Esophagus squamous epithelium (tissue), 5 donors: ENCODE measurements around the gene DEPDC5. TPM values are rescaled to one million over a fixed set of nuclear protein-coding genes. Genes with fewer than 3 reads are reported as not detected.

Experiments used
- DNase-seq: peaks from one replicate; lab custom pipeline; 2025; lab: John Stamatoyannopoulos, UW
- H3K27ac ChIP-seq, 4 donors: fragments of 200-600 bp; sonication (generic); one replicate each; pipeline ENCODE4 v1.5.1; 2016 to 2019; ENCODE audit warnings: mild to moderate bottlenecking in 1 of 4
- H3K27me3 ChIP-seq, 4 donors: fragments of 200-600 bp; sonication (generic); 1 replicate in 3 of 4; 2 replicates in 1 of 4; pipeline versions ENCODE4 v1.5.1 to v1.6.0; 2017 to 2021; ENCODE audit warnings: antibody characterized with exemption in 1 of 4
- H3K36me3 ChIP-seq, 3 donors: fragments of 200-600 bp; sonication (generic); one replicate each; pipeline ENCODE4 v1.5.1; 2016 to 2019
- H3K4me1 ChIP-seq, 3 donors: fragments of 200-600 bp; sonication (generic); one replicate each; pipeline ENCODE4 v1.5.1; 2017 to 2019
- H3K4me3 ChIP-seq, 4 donors: fragments of 200-600 bp; sonication (generic); 1 replicate in 3 of 4; 2 replicates in 1 of 4; pipeline ENCODE4 v1.5.1; 2016 to 2019; ENCODE audit warnings: mild to moderate bottlenecking in 2 of 4, moderate library complexity in 1 of 4
- H3K9me3 ChIP-seq, 3 donors: fragments of 200-600 bp; sonication (generic); one replicate each; pipeline ENCODE4 v1.5.1; 2016 to 2019
- CTCF ChIP-seq, 6 experiments: fragments of 450-650 bp in 4 of 6; fragments of 200-600 bp in 2 of 6; sonication (generic) in 2 of 6; IDR thresholded peaks; one replicate each; pipeline ENCODE4 v1.5.1; 2016 to 2019; ENCODE audit warnings: antibody characterized with exemption in 6 of 6, mild to moderate bottlenecking in 4 of 6, moderate library complexity in 4 of 6
- POLR2A ChIP-seq, 4 donors: fragments of 450-650 bp; IDR thresholded peaks; one replicate each; pipeline ENCODE4 v1.6.1; 2017; ENCODE audit warnings: antibody characterized with exemption in 4 of 4, mild to moderate bottlenecking in 4 of 4, moderate library complexity in 3 of 4
- WGBS, 2 donors: methylation state at CpG; one replicate each; pipeline ENCODE4 v1.1.5; 2018; 5-methylcytosine and 5-hydroxymethylcytosine counted together
- intact Hi-C: fragments of 100-400 bp; cut with DNase I; formaldehyde crosslinking; loops from one replicate; pipeline ENCODE4 v1.15.0; 2022
- total RNA-seq, 4 donors: library from RNA; depleted of rRNA; stranded (reverse); fragments of >200 nt; gene quantifications; one replicate each; pipeline ENCODE4 v1.1.0, GENCODE V29; 2016
- donor health status: DM: yes; HTN: yes; CAD: no.

DEPDC5 gene
- total RNA-seq, 4 donors from 2014 or later: 9.0 to 22.5 (median 15.0) TPM

GRCh38 chr22:31893460-31893859, 139.6 kb downstream of the DEPDC5 start:
- Histone ChIP-seq H3K4me1 (no peaks in the 10 kb centered on the region), H3K9me3 (no peaks in the 10 kb centered on the region), H3K27ac (no peak overlapping the region), H3K4me3 (no peak overlapping the region), H3K36me3 (peaks cover 0 to 87% (median 9%) of the 10 kb centered on the region in 3 donors), H3K27me3 (no peaks in the 10 kb centered on the region)
- WGBS, 2 donors: 85 to 89% methylated on average over 6 of the region's 6 CpGs
- intact Hi-C loops: no loop called here
- DNase-seq: no peak
- no peak for TF ChIP-seq CTCF (IDR thresholded peaks at IDR 0.05)
- no peak for TF ChIP-seq POLR2A (IDR thresholded peaks at IDR 0.05)

- WGBS, 2 donors: 97 to 100% methylated on average over 2 of the region's 2 CpGs
- Histone ChIP-seq H3K36me3 (peaks cover 0 to 87% (median 13%) of the 10 kb centered on the region in 3 donors), H3K4me3 (no peak overlapping the region), H3K27me3 (no peaks in the 10 kb centered on the region), H3K4me1 (no peaks in the 10 kb centered on the region), H3K27ac (no peak overlapping the region), H3K9me3 (no peaks in the 10 kb centered on the region)
- DNase-seq: no peak
- intact Hi-C loops: no loop called here
- TF ChIP-seq CTCF (IDR thresholded peaks at IDR 0.05): no peak
- no peak for TF ChIP-seq POLR2A (IDR thresholded peaks at IDR 0.05)
These were observed 141.7 kb downstream of the DEPDC5 start for GRCh38 chr22:31895411-31896123.

GRCh38 chr22:31896472-31896871, 142.7 kb downstream of the DEPDC5 start:
- 95% methylated on average over 1 of the region's 1 CpG for WGBS, 2 donors
- H3K27me3 ChIP-seq: no peaks in the 10 kb centered on the region
- no peaks in the 10 kb centered on the region for H3K4me1 ChIP-seq
- DNase-seq: no peak
- no peak overlapping the region for H3K4me3 ChIP-seq
- no peak for TF ChIP-seq POLR2A (IDR thresholded peaks at IDR 0.05)
- no peaks in the 10 kb centered on the region for H3K9me3 ChIP-seq
- peaks cover 0 to 87% (median 13%) of the 10 kb centered on the region in 3 donors for H3K36me3 ChIP-seq
- no peak overlapping the region for H3K27ac ChIP-seq
- intact Hi-C loops: no loop called here

- H3K4me1 ChIP-seq: no peaks in the 10 kb centered on the region
- 76 to 78% methylated on average over 16 of the region's 16 CpGs for WGBS, 2 donors
- no peak overlapping the region for H3K27ac ChIP-seq
- peaks cover 8 to 99% (median 13%) of the 10 kb centered on the region in 3 donors for H3K36me3 ChIP-seq
- H3K9me3 ChIP-seq: no peaks in the 10 kb centered on the region
- H3K27me3 ChIP-seq: no peaks in the 10 kb centered on the region
- intact Hi-C loops: no loop called here
- TF ChIP-seq POLR2A (IDR thresholded peaks at IDR 0.05): no peak
- no peak for DNase-seq
- H3K4me3 ChIP-seq: no peak overlapping the region
These were observed 144.3 kb downstream of the DEPDC5 start for GRCh38 chr22:31897842-31898805.

- Histone ChIP-seq H3K4me3 (no peak overlapping the region), H3K9me3 (no peaks in the 10 kb centered on the region), H3K27me3 (no peaks in the 10 kb centered on the region), H3K36me3 (peaks cover 8 to 96% (median 13%) of the 10 kb centered on the region in 3 donors), H3K27ac (no peak overlapping the region), H3K4me1 (no peaks in the 10 kb centered on the region)
- no peak for DNase-seq
- no peak for TF ChIP-seq POLR2A (IDR thresholded peaks at IDR 0.05)
- no peak for TF ChIP-seq CTCF (IDR thresholded peaks at IDR 0.05)
- 85 to 93% methylated on average over 2 of the region's 2 CpGs for WGBS, 2 donors
- intact Hi-C loops: no loop called here
These were observed 145.1 kb downstream of the DEPDC5 start for GRCh38 chr22:31898926-31899325.

GRCh38 chr22:31899669-31900068, 145.8 kb downstream of the DEPDC5 start:
- DNase-seq: no peak
- WGBS, 2 donors: 91 to 93% methylated on average over 4 of the region's 4 CpGs
- no peaks in the 10 kb centered on the region for H3K9me3 ChIP-seq
- no peaks in the 10 kb centered on the region for H3K27me3 ChIP-seq
- no peak overlapping the region for H3K4me3 ChIP-seq
- intact Hi-C loops: no loop called here
- TF ChIP-seq CTCF (IDR thresholded peaks at IDR 0.05): no peak
- no peak for TF ChIP-seq POLR2A (IDR thresholded peaks at IDR 0.05)
- H3K27ac ChIP-seq: no peak overlapping the region
- H3K36me3 ChIP-seq: peaks cover 8 to 96% (median 13%) of the 10 kb centered on the region in 3 donors
- no peaks in the 10 kb centered on the region for H3K4me1 ChIP-seq
